Gastroesophageal sphincter (tissue), 4 donors: ENCODE data around the gene LHFPL2. TPM values are rescaled to one million over a fixed set of nuclear protein-coding genes. Genes with fewer than 3 reads are reported as not detected.
"Not testable (repeated sequence)": the region's sequence is repeated elsewhere in the genome, so short reads cannot be mapped to it uniquely, and the experiment has no call there.

Experiments used
- ATAC-seq: fragments of 150-250 bp; one replicate; pipeline ENCODE4 v1.9.1; 2016; ENCODE audit warnings: mild to moderate bottlenecking, moderate library complexity
- H3K27ac ChIP-seq, 4 donors: fragments of 200-600 bp; sonication (generic) in 3 of 4; 1 replicate in 3 of 4; 2 replicates in 1 of 4; pipeline ENCODE4 v1.5.1; 2016 to 2019
- H3K27me3 ChIP-seq: fragments of 200-600 bp; sonication (generic); one replicate; pipeline ENCODE4 v1.5.1; 2019
- H3K36me3 ChIP-seq, 2 donors: fragments of 200-600 bp; sonication (generic); one replicate each; pipeline ENCODE4 v1.5.1; 2019; ENCODE audit warnings: control low read depth in 1 of 2
- H3K4me1 ChIP-seq, 3 donors: fragments of 200-600 bp; sonication (generic); 1 replicate in 2 of 3; 2 replicates in 1 of 3; pipeline ENCODE4 v1.5.1; 2016 to 2019; ENCODE audit warnings: control low read depth in 2 of 3
- H3K4me3 ChIP-seq, 2 donors: fragments of 200-600 bp; sonication (generic); one replicate each; pipeline ENCODE4 v1.5.1; 2019; ENCODE audit warnings: mild to moderate bottlenecking in 1 of 2, moderate library complexity in 1 of 2
- H3K9me3 ChIP-seq, 3 donors: fragments of 200-600 bp; sonication (generic); one replicate each; pipeline ENCODE4 v1.5.1; 2017 to 2019; ENCODE audit warnings: control low read depth in 2 of 3
- EP300 ChIP-seq: sonication (generic); formaldehyde crosslinking; IDR thresholded peaks from one replicate; pipeline ENCODE4 v1.6.1; 2017; ENCODE audit warnings: antibody characterized with exemption, mild to moderate bottlenecking
- POLR2A ChIP-seq, 2 donors: fragments of 450-650 bp; IDR thresholded peaks; one replicate each; pipeline ENCODE4 v1.6.1; 2017; ENCODE audit warnings: antibody characterized with exemption in 2 of 2, mild to moderate bottlenecking in 2 of 2, moderate library complexity in 1 of 2
- POLR2AphosphoS5 ChIP-seq: sonication (generic); formaldehyde crosslinking; IDR thresholded peaks from one replicate; pipeline ENCODE4 v1.6.1; 2017; ENCODE audit warnings: antibody characterized with exemption
- WGBS, 2 donors: methylation state at CpG; one replicate each; pipeline ENCODE4 v1.1.5; 2018; ENCODE audit warnings: low coverage in 1 of 2; 5-methylcytosine and 5-hydroxymethylcytosine counted together
- total RNA-seq, 4 donors: library from RNA; depleted of rRNA; stranded (reverse); fragments of >200 nt; gene quantifications; one replicate each; pipeline ENCODE4 v1.1.0, GENCODE V29; 2016
- TF ChIP-seq, protein P1 (sequence below), 4 experiments: fragments of 200-600 bp in 2 of 4; fragments of 450-650 bp in 2 of 4; sonication (generic) in 1 of 4; IDR thresholded peaks; one replicate each; pipeline ENCODE4 v1.5.1; 2017 to 2019; ENCODE audit warnings: antibody characterized with exemption in 4 of 4, mild to moderate bottlenecking in 2 of 4, moderate library complexity in 2 of 4

The LHFPL2 gene
- total RNA-seq, 4 donors from 2014 or later = 14.9 to 44.2 (median 39.3) TPM

DNA sequence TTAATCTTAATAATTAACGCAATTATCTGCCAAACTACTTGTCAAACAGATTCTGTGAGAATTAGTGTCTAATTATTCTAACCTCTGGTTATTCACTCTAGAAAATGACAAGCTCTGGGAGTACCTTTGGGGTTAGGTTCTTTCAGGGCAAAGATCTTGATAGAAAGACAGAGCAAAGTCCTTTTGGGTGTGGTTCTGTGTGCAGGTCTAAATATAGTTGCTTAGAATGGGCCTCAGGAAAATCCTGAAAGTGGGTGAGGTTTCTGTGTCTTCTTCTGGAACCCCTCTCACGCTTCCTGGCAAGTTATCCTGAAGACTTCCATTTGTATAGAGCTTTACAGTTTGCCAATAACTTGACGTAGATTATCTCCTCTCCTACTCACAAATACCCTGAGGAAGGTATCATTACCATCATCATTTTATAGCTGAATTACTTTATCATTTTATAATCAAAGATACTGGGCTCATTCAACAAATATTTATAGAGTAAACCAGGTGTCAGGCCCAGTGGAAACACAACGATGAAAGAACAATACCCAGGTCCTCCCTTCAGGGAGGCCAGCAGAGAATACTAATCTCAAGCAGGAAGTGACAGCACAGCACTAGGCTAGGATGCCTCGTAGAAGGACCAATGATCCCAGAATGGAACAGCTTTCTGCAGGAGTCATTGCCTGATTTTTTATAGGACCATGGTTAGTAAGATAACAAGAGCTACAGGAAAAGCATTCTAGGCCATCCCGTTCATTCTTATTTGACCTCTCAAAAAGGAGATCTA is 27.6 kb upstream of the LHFPL2 start:
- H3K4me3 ChIP-seq = no peak overlapping the region
- no peaks in the 10 kb centered on the region for H3K27me3 ChIP-seq
- no peaks in the 10 kb centered on the region for H3K9me3 ChIP-seq
- no peaks in the 10 kb centered on the region for H3K4me1 ChIP-seq
- 82 to 84% methylated on average over 5 to 6 of the region's 6 CpGs for WGBS, 2 donors
- ATAC-seq = no peak
- no peaks in the 10 kb centered on the region for H3K36me3 ChIP-seq
- TF ChIP-seq, protein P1, sequence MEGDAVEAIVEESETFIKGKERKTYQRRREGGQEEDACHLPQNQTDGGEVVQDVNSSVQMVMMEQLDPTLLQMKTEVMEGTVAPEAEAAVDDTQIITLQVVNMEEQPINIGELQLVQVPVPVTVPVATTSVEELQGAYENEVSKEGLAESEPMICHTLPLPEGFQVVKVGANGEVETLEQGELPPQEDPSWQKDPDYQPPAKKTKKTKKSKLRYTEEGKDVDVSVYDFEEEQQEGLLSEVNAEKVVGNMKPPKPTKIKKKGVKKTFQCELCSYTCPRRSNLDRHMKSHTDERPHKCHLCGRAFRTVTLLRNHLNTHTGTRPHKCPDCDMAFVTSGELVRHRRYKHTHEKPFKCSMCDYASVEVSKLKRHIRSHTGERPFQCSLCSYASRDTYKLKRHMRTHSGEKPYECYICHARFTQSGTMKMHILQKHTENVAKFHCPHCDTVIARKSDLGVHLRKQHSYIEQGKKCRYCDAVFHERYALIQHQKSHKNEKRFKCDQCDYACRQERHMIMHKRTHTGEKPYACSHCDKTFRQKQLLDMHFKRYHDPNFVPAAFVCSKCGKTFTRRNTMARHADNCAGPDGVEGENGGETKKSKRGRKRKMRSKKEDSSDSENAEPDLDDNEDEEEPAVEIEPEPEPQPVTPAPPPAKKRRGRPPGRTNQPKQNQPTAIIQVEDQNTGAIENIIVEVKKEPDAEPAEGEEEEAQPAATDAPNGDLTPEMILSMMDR (IDR thresholded peaks at IDR 0.05) = no peak
- TF ChIP-seq POLR2AphosphoS5 = no peak
- no peak for TF ChIP-seq EP300
- TF ChIP-seq POLR2A (IDR thresholded peaks at IDR 0.05) = no peak
- H3K27ac ChIP-seq = no peak overlapping the region

GRCh38 chr5:78673827-78674226 is 25.3 kb upstream of the LHFPL2 start:
- H3K4me1 ChIP-seq, H3K27me3 ChIP-seq, H3K27ac ChIP-seq, H3K36me3 ChIP-seq, H3K4me3 ChIP-seq, H3K9me3 ChIP-seq, ATAC-seq: not testable (repeated sequence)

GRCh38 chr5:78672154-78672553 is 23.6 kb upstream of the LHFPL2 start:
- Histone ChIP-seq H3K4me3 (no peak overlapping the region), H3K36me3 (no peaks in the 10 kb centered on the region), H3K27ac (no peak overlapping the region), H3K9me3 (no peaks in the 10 kb centered on the region), H3K4me1 (no peaks in the 10 kb centered on the region), H3K27me3 (no peaks in the 10 kb centered on the region)
- no peak for ATAC-seq
- 86 to 90% methylated on average over 1 to 2 of the region's 2 CpGs for WGBS, 2 donors
- TF ChIP-seq POLR2A (IDR thresholded peaks at IDR 0.05) (no peak), POLR2AphosphoS5 (no peak), EP300 (no peak)
- TF ChIP-seq, protein P1 (IDR thresholded peaks at IDR 0.05) = no peak

- Histone ChIP-seq H3K27me3 (no peaks in the 10 kb centered on the region), H3K9me3 (no peaks in the 10 kb centered on the region), H3K4me1 (no peaks in the 10 kb centered on the region), H3K36me3 (no peaks in the 10 kb centered on the region), H3K4me3 (no peak overlapping the region), H3K27ac (no peak overlapping the region)
- no peak for TF ChIP-seq POLR2A (IDR thresholded peaks at IDR 0.05)
- no peak for TF ChIP-seq POLR2AphosphoS5
- no peak for TF ChIP-seq EP300
- TF ChIP-seq, protein P1 (IDR thresholded peaks at IDR 0.05) = no peak
- no peak for ATAC-seq
- 24 to 26% methylated on average over 3 to 4 of the region's 4 CpGs for WGBS, 2 donors
Measured at GRCh38 chr5:78671609-78672008, 23.0 kb upstream of the LHFPL2 start.

- ATAC-seq = no peak
- Histone ChIP-seq H3K9me3 (no peaks in the 10 kb centered on the region), H3K4me1 (no peaks in the 10 kb centered on the region), H3K36me3 (no peaks in the 10 kb centered on the region), H3K4me3 (no peak overlapping the region), H3K27me3 (no peaks in the 10 kb centered on the region), H3K27ac (no peak overlapping the region)
- 75 to 83% methylated on average over 2 of the region's 2 CpGs for WGBS, 2 donors
- TF ChIP-seq POLR2A (IDR thresholded peaks at IDR 0.05) = no peak
- TF ChIP-seq EP300 = no peak
- TF ChIP-seq POLR2AphosphoS5 = no peak
- TF ChIP-seq, protein P1 (IDR thresholded peaks at IDR 0.05) = no peak
Measured at GRCh38 chr5:78670701-78671269, 22.2 kb upstream of the LHFPL2 start.
